Right forelimb (tissue), 1 donor: ENCODE data around the gene HOXB3.

Source experiments
- DNase-seq: peaks from one replicate; pipeline ENCODE4 v3.0.0-alpha.2; 2018

HOXB3 gene

DNA sequence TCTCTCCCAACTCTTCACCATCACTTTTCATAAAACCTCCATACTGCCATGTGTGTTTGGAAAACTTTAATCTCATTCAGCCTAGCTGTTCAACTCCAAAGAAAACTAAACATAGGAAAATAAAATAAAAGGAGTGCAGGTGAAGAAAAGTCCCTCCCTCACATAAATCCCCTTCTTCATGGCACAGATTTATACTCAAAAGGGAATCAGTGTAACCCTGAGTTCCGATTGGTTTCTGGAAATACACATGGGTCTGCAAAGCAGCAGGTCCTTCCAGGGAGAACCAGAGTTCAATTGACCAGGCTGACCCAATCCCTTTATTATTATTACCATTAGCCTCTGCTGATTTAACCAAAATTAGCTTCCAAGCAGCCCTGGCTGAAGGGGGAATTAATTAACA, 36.2 kb downstream of the HOXB3 start:
- no peak for DNase-seq

DNA sequence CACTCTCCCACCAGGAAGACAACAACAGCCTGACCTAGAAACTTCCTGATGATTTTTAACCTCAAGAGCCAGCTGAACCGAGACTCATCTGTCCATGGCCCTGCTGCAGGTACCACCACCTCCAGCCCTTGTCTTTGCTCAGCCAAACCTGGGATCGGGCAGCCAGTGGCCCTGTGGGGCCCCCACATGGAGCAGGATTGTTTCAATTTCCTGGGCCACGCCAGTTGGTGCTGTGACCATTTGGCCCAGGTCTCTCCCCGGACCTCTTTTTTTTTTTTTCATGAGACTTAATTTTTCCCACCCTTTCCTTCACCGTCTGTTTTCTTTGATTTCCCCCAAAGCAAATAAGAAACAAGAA, 36.9 kb downstream of the HOXB3 start:
- DNase-seq = no peak

DNA sequence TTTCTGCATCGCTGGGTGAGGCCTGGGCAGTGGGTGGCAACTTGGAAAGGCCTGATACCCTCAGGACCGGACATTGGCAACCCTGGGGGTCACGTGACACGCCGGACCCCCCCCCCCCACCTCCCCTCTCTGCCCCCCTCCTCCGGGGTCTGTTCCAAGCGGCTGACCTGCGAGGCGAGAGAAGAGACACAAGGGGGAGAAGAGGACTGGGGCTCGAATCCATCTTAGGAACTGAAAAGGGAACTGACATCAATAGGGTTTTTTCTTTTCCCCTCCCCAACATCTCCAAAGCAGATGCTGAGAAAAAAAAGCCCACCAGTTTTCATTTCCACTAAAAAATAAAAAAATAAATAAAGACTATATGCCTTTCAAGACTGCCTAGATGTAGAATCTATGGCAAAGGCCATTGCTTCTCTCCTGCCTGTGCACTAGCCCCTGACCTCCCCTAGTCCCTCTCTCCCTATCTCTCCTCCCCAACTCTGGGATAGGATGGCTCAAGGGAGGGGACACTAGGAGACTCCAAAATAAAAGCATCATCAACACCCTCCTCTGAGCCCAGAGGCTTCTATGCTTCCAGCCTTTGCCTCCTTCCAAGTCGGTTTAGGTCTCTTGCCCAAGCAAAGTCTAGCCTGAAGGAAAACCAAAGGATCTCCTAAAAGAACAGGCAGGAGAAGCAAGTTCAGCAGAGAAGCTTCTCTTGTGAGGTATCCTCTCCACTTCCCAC, 37.4 kb downstream of the HOXB3 start:
- no peak for DNase-seq

DNA sequence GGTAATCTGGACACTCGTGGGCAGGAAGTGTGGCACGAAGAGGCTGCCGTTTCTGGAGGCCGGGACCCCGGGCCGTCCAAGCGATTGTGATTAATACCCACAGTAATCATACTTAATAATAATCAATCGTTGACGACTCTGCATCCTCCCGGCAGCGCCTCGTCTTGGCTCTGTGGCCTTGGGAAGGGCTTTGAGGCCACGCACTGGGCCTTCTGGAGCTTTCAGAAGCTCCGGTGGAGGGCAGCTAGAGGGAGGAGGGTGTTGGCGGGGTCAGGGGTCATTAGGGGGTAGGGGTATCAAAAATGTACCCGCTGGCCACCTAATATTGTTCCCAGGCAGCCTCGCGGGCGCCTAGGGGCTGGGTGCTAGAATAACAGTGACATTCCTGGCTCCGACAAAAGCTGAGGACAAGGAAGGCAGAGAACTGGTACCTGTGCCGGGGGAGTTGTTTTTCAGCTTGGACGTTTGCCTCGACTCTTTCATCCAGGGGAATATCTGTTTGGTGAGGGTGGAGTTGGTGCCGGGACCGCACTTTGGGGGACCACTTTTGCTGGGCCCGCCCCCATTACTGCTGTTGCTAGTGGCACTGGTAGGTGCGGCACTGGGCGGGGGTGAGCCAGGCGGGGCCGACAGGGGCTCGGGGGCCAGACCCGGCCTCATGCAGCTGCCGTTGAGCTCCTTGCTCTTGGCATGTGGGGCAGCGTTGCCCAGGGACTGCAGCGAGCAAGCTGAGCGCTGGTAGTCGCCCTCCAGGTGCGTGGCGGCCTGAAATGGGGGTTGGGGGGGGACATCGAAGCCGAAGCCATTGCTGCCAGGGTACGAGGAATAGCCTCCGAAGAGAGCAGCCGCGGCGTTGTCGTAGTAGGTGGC, 38.2 kb downstream of the HOXB3 start:
- no peak for DNase-seq

DNA sequence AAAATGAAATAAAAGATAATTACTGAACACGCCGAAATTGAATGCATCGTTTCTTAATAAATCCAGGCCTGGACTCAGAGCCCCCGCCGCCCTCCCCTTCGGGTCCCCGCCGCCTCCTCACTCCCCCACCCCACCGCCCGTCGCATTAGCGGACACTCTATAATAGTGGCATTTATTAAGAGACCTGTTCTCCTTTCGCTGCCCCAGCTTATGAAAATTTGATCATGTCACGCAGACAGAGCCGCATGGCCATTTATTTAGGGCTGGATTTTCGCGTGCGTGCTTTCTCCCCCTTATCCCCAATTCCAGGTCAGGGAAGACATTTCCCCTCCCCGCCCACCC, 38.9 kb downstream of the HOXB3 start:
- no peak for DNase-seq

DNA sequence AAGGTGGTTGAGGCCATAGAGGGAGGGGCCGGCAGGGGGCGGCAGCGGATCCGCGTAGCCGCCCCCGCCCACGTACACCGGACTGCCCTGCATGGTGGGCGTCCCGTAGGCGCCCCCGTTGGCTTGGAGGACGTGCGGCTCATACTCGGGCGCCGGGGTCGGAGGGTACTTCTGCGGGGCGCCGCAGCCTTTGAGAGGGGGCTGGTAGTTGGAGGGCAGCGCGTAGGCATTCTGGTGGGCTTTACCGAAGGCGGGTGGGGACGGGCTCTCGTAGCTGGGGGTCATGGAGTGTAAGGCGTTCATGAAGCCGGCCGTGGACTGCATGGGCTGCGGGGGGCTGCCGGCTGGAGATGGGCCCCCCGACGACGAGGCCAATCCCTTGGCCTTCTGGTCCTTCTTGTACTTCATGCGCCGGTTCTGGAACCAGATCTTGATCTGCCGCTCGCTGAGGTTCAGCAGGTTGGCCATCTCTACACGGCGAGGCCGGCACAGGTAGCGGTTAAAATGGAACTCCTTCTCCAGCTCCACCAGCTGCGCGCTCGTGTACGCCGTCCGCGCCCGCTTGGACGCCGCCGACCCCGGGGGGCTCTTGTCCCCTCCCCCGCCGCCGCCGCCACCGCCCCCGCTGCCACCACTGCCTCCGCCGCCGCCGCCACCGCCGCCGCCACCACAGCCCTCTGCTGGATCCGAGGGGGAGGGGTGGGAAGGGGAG, 39.4 kb downstream of the HOXB3 start:
- no peak for DNase-seq

DNA sequence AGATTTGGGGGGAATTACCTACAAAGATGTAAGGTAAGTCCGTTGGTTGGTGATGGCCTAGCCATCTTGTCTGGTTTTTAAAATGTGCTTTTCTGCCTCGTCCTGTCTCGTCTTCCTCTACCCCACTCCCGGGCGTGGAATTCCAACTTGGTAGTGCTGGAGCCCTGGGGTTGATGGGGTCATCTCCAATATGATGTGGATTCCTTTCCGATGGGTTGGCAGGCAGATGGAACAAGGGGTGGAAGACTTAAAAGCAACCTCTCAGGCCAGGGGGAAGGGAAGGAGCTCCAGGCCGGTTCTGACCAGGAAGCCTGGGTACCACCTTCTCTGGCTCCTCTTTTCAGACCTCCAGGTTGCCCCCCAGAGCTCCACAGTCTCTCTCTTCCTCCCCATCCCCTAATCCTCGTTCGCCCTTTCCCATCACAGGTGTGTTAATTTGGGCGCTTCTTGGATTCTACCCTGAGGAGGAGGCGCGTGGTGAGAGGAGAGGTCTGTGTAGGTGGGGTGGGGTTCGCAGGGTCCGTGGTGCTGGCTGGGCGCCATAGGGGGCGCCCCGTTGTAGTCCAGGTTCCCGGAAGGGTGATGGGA, 40.0 kb downstream of the HOXB3 start:
- no peak for DNase-seq

DNA sequence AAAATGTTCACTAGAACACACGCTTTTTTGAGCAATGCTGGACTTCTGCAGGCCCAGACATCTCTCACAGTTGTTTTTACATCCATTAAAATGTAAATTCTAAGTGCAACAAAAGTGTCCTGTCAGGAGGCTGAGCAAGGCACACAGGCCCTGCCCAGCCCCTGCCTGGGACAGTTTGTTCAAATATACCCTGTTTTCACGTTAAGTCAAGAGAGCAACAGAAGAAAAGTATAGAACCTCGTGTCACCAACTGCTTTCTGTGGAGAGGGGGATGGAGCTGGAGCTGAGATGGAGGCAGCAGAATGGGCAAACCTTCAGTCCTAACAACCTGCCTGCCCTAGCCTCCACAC, 40.8 kb downstream of the HOXB3 start:
- DNase-seq = no peak

DNA sequence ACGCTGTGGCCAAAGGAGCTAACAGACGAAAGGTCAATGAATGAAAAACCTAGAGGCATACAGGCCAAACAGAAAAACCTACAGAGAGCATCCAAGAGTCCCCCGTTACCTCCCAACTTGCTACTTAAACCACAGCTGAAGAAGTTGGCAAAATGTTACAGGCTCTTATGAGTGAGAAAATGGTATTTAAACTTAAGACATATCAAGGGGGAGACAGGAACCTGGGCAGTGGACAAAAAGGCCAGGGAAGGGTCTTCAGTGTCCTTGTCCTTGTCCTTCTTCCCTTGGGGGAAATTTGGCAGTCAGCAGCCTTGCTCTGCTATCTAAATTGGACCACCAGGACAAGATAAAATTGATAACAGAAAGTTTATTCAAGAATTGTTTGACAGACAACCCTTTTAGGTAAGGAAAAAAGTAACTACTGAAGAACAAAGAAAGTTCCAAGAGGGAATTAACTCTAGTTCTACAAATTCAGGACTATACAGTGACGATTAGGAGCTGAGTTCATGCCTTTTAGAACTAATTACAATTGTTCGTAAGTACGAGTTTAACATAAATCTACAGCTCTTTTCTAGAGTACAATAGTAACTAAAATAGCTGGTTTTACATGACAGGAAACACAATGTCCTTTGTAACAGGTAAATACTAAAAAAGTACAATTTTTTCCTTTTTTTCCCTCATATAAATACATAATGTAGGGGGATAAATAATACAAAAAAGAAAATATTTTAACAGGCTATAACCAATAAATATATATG, 41.3 kb downstream of the HOXB3 start:
- DNase-seq = no peak

DNA sequence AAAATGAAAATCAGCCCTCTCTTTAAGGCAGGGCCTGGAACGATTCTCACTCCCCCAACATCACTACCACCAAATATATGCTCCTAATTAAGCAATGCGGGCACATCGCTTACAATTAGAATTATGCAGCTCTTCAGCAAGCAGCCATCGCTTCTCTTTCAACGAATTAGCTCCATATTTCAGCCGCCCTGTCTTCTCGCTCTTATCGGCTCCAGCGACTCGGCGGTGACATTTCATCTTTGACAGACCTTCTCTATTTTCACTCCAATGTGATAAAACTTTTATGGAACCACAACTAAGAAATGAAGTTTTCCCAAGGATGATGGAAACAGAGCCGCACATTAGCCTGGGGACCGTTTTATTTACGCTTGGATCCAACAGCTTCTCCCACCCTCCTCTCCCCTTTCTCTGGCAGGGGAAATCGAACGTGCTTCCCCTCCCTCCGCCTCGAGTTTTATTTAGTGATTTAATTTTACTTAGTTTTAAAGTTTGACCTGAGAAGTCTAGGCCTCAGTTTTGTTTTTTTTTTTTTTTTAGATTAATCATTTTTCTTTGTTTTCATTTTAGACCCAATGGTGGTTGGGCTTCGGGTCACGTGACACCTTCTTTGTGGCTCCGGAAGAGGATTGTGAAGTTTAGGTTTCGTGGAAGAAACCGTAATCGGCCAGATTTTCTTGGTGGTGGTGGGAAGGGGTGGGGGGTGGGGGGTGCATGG, 42.1 kb downstream of the HOXB3 start:
- no peak for DNase-seq

DNA sequence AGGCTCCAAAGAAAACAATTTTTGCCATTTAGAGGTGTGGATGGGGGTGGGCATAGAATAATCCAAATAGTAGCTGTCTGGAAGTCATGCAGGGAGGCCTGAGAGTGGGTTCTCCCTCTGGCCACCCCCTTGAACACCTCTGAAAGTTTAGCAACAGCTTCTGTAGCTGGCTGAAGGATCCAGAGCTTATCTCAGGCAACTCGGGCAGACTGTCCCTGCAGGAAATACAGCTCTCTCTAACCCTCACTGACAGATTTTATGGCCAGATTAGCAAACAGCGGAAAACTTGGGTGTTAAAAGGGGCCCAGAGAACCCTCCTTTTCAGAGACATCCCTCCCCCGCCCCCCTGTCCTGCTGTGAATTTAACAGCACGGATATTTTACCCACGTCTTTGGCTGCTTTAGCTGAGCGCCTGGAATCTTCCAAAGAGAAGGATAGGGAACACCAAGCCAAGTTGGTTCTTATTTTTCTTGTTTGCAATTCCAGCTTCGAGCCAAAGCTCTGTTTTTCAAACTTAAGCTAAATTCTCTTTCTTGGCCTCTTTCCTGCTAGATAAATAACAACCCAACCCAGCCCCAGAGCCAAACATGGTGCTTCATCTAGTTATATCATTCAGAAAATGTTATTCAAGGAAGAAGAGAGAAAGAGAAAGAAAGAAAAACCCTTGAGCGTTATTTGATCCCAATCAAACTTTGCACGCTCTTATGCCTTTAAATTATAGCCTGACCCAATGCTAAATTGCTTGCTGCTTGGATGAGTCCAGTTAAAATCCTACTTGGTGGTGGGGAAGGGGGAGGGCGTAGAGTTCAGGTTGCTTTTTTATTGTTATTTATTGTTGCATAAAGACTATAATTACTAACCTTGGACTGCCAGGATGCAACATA, 42.9 kb downstream of the HOXB3 start:
- DNase-seq = no peak

DNA sequence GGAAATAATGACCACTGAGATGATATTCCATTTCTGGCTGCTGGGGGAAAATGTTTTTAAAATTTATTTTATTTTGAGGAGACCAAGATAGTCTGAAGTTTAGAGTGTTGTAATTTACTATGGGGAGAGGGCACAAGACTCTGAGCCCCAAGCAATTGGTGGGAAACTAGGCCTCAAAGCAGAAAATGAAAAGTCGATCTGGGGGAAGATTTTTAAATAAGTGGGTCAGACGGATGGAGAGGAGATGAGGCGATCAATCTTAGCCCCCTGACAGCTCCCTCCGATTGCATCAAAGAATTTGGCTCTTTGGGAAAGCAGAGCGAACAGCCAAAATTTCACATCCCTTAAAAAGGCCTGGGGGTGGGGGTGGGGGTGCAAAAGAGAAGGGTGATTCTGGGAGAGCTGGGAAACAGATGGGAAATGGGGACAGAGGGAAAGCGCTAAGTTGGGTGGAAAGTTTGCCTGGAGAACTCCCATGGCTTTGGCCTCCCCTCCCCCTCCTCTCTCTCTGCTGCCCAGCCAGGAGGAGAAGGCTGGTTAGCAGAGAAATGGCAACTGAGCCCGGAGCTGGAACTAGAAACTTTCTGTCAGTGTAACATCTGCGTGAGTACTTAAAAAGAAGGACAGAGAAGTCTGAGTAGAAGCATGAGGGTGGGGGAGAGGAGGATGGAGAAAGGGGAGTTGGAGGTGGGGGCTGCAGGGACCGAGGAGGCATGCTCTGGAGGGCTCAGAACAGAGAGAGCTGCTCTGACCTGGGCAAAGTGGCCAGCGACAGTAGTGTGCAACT, 43.7 kb downstream of the HOXB3 start:
- no peak for DNase-seq

DNA sequence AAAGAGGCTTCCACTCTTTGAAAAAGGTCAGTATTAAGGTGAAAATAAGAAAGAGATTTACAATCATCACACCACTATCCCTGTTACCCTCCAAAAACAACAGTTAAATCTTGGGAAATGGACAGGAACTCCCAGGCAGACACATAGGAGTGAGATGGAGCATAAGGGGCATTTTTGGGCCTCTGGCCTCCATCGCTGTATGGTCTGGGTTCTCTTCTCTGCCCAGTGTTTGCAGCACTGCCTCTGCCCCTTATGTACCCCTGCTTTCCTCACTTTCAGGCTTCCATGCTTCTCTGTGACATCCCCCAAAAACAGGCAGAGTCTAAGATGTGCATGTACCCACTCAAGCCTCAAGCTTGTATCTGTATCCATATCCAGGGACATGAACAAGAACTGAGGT, 44.5 kb downstream of the HOXB3 start:
- no peak for DNase-seq

DNA sequence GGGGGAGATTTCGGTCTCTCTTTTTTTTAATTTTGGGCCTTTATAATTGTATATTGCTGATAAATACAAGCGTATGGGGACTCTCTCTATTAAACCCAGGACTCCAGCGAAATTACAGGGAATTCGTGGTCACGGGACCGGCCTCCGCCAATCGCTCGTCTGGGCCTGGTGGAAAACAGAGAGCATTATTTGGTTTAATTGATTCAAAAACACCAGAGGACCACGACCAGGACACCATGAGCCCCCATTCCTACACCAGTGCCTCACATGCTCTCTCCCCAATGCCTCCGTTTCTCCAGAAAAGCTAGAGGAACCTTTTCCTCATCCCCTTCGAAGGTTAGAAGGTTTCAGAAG, 45.0 kb downstream of the HOXB3 start, which contains the start of gene HOXB2:
TSS of gene HOXB2 (minus strand) at position 88 of the 354 bp plus-strand sequence. CDS start 198 bp downstream, outside the sequence.
- peak; percentile 69 for DNase-seq

DNA sequence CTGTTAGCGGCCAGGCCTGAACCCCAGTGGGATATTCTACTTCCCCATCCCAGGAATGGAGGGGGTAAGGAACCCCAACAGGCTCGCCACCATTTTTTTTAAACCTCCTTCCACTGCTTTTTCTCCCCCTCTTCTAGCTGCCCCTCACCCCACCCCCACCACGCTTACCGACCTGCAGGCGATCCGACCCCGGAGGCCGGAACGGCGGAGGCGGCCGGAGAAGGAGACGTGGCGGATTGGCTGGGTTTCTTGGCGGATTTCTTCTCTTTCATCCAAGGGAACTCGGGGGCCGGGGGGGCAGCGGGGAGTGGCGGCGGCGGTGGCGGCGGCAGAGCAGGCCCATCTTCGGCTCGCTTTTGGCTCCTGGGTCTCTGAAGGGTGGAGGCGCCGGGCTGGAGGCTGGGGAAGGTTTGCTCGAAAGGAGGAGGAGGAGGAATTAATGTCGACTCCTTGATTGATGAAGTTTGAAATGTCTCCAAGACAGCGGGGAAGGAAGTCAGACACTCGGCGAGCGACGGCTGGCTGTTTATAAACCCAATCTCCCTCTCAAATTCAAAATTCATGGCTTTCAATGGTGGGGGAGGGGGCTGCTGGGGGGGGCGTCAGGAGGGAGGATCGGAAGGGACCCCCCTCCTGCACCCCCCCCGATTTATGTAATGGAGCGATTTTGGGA, 45.6 kb downstream of the HOXB3 start:
- peak; percentile 84 for DNase-seq

DNA sequence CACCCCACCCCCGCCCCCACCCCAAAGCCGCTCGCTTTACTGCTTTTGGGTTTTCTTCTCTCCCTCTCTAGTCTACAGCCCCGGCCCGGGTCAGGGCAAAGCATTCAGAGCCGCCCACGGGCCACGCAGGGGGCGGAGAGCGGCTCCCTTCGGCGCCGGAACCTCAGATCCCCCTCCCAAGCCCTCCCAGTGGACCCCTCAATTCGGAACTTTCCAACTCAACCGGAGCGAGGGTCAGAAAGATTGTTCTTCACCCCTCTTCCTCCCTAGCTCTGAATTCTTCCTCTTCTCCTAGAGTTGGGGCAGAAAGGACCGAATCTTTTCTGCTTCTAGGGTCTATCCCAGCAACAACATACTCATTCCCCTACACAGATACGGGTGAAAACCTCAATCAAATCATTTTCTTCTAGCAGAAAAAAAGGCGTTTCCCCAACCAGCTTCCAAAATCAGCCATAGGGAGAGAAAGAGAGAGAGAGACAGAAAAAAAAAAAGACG, 46.1 kb downstream of the HOXB3 start:
- peak; percentile 61 for DNase-seq

DNA sequence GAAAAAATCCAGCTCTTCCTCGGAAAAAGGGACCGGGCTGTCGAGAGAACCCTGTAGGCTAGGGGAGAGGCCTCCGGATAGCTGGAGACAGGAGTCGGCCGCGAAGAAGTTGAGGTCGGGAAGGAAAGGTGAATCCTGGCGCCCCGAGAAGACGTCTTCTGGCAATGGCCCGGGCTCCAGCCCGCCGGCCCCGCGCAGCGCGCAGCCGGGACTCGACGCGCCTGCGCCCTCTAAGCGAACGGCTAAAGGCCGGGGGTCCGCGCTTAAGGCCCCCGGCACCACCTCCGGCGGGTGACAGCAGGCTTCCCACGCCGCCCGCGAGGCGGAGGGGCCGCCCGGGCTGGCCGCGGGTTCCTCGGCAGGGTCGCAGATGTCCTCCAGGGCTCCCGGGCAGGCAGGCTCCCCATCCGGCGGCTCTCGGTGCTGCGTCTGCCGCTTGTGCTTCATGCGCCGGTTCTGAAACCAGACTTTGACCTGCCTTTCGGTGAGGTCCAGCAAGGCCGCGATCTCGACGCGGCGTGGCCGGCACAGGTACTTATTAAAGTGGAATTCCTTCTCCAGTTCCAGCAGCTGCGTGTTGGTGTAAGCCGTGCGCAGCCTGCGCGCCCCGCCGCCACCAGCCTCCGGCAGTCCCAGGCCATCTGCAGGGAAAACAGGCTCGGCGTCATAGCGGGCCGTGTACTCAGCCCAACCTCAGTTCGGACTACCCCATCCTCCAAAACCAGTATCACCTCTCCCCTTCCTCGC, 46.8 kb downstream of the HOXB3 start:
- peak; percentile 79 for DNase-seq

DNA sequence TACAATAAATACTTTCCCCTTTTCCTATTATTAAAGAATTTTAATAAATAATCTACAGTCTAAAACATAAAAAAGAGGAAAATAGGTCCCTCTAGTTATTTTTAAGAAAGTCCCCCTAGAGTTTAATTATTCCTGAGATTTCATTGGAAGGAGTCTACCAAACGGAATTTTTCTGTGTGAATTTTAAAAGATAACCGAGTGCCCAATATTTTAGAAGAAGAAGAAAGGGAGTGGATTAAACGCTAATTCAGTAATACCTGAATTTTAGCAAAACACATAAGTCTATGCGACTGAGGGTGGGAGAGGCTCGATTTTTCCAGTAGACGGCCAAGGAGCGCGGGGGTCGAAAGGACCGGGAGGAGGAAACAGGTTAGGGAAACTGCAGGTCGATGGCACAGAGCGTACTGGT, 47.3 kb downstream of the HOXB3 start:
- no peak for DNase-seq
